Mononuclear cell (primary cell): ENCODE data around the gene RARS1. TPM values are rescaled to one million over a fixed set of nuclear protein-coding genes. Genes with fewer than 3 reads are reported as not detected.

ENCODE experiments used
- H3K27me3 ChIP-seq: 2 replicates; pipeline ENCODE4 v1.6.0; 2011; ENCODE audit warnings: low read length, control low read depth; ENCODE audit not compliant: insufficient read depth
- H3K4me1 ChIP-seq: 2 replicates; pipeline ENCODE4 v1.5.1; 2011; ENCODE audit warnings: mild to moderate bottlenecking, low read length, control low read depth; ENCODE audit not compliant: insufficient read depth
- H3K4me3 ChIP-seq: 2 replicates; pipeline ENCODE4 v1.5.1; 2011; ENCODE audit warnings: mild to moderate bottlenecking, low read length, moderate library complexity
- H3K9me3 ChIP-seq: 2 replicates; pipeline ENCODE4 v1.5.1; 2011; ENCODE audit warnings: low read depth, mild to moderate bottlenecking, control low read depth, low read length
- total RNA-seq: library from RNA; depleted of rRNA; stranded (reverse); fragments of >200 nt; gene quantifications from one replicate; pipeline ENCODE4 v1.2.3, GENCODE V29; 2012

Gene RARS1
- total RNA-seq: 194 TPM

- Histone ChIP-seq H3K9me3 (no peaks in the 10 kb centered on the region), H3K4me1 (peaks cover 10% of the 10 kb centered on the region), H3K4me3 (peak within 1 kb of the TSS; percentile 79)
Observed at GRCh38 chr5:168486136-168486879, at the start of gene RARS1. TSS of gene RARS1 (plus strand) at chr5:168486471. CDS start at chr5:168486499, 28 bp downstream.

GRCh38 chr5:168438349-168438748 is 47.9 kb upstream of the RARS1 start:
- Histone ChIP-seq H3K4me3 (no peak overlapping the region), H3K4me1 (no peaks in the 10 kb centered on the region), H3K9me3 (no peaks in the 10 kb centered on the region), H3K27me3 (no peaks in the 10 kb centered on the region)

More at GRCh38 chr5:168486136-168486879, at the start of gene RARS1:
- no peaks in the 10 kb centered on the region for H3K27me3 ChIP-seq

- no peaks in the 10 kb centered on the region for H3K4me1 ChIP-seq
- no peaks in the 10 kb centered on the region for H3K9me3 ChIP-seq
- H3K4me3 ChIP-seq: no peak overlapping the region
- H3K27me3 ChIP-seq: no peaks in the 10 kb centered on the region
Observed at GRCh38 chr5:168443533-168443932, 42.7 kb upstream of the RARS1 start.

- H3K4me3 ChIP-seq: no peak overlapping the region
- H3K27me3 ChIP-seq: no peaks in the 10 kb centered on the region
- no peaks in the 10 kb centered on the region for H3K4me1 ChIP-seq
Observed at GRCh38 chr5:168443950-168444700, 42.1 kb upstream of the RARS1 start.

GRCh38 chr5:168446983-168447619 is 39.2 kb upstream of the RARS1 start:
- Histone ChIP-seq H3K4me1 (no peaks in the 10 kb centered on the region), H3K4me3 (no peak overlapping the region), H3K27me3 (no peaks in the 10 kb centered on the region), H3K9me3 (no peaks in the 10 kb centered on the region)

More at GRCh38 chr5:168443950-168444700, 42.1 kb upstream of the RARS1 start:
- no peaks in the 10 kb centered on the region for H3K9me3 ChIP-seq

GRCh38 chr5:168447808-168448207 is 38.5 kb upstream of the RARS1 start:
- no peaks in the 10 kb centered on the region for H3K9me3 ChIP-seq
- no peaks in the 10 kb centered on the region for H3K27me3 ChIP-seq
- H3K4me1 ChIP-seq: no peaks in the 10 kb centered on the region
- no peak overlapping the region for H3K4me3 ChIP-seq

- no peaks in the 10 kb centered on the region for H3K27me3 ChIP-seq
- no peaks in the 10 kb centered on the region for H3K4me1 ChIP-seq
- no peaks in the 10 kb centered on the region for H3K9me3 ChIP-seq
- H3K4me3 ChIP-seq: no peak overlapping the region
Observed at GRCh38 chr5:168449166-168449565, 37.1 kb upstream of the RARS1 start.

- Histone ChIP-seq H3K27me3 (no peaks in the 10 kb centered on the region), H3K4me3 (no peak overlapping the region), H3K9me3 (no peaks in the 10 kb centered on the region), H3K4me1 (no peaks in the 10 kb centered on the region)
Observed at GRCh38 chr5:168451565-168451964, 34.7 kb upstream of the RARS1 start.

- H3K27me3 ChIP-seq: no peaks in the 10 kb centered on the region
- H3K9me3 ChIP-seq: no peaks in the 10 kb centered on the region
- H3K4me3 ChIP-seq: no peak overlapping the region
- H3K4me1 ChIP-seq: no peaks in the 10 kb centered on the region
Observed at GRCh38 chr5:168455201-168455600, 31.1 kb upstream of the RARS1 start.

GRCh38 chr5:168457542-168457941 is 28.7 kb upstream of the RARS1 start:
- H3K4me1 ChIP-seq: no peaks in the 10 kb centered on the region
- no peaks in the 10 kb centered on the region for H3K27me3 ChIP-seq
- no peaks in the 10 kb centered on the region for H3K9me3 ChIP-seq
- H3K4me3 ChIP-seq: no peak overlapping the region

GRCh38 chr5:168460606-168461005 is 25.7 kb upstream of the RARS1 start:
- Histone ChIP-seq H3K9me3 (no peaks in the 10 kb centered on the region), H3K4me1 (no peaks in the 10 kb centered on the region), H3K4me3 (no peak overlapping the region), H3K27me3 (no peaks in the 10 kb centered on the region)

- no peaks in the 10 kb centered on the region for H3K27me3 ChIP-seq
- no peaks in the 10 kb centered on the region for H3K4me1 ChIP-seq
- H3K4me3 ChIP-seq: no peak overlapping the region
- H3K9me3 ChIP-seq: no peaks in the 10 kb centered on the region
Observed at GRCh38 chr5:168463081-168463480, 23.2 kb upstream of the RARS1 start.

GRCh38 chr5:168464214-168464613 is 22.1 kb upstream of the RARS1 start:
- Histone ChIP-seq H3K4me1 (no peaks in the 10 kb centered on the region), H3K9me3 (no peaks in the 10 kb centered on the region), H3K27me3 (no peaks in the 10 kb centered on the region), H3K4me3 (no peak overlapping the region)

GRCh38 chr5:168464641-168465040 is 21.6 kb upstream of the RARS1 start:
- H3K9me3 ChIP-seq: no peaks in the 10 kb centered on the region
- H3K27me3 ChIP-seq: no peaks in the 10 kb centered on the region
- H3K4me1 ChIP-seq: no peaks in the 10 kb centered on the region
- no peak overlapping the region for H3K4me3 ChIP-seq

- Histone ChIP-seq H3K27me3 (no peaks in the 10 kb centered on the region), H3K4me3 (no peak overlapping the region), H3K4me1 (no peaks in the 10 kb centered on the region), H3K9me3 (no peaks in the 10 kb centered on the region)
Observed at GRCh38 chr5:168467755-168468330, 18.4 kb upstream of the RARS1 start.
